Astrocyte of the cerebellum (primary cell): ENCODE results near the gene TCF7L2.
"Not testable (repeated sequence)": the region's sequence is repeated elsewhere in the genome, so short reads cannot be mapped to it uniquely, and the experiment has no call there.

Experiments used
- DNase-seq: peaks from one replicate; pipeline ENCODE4 v3.0.0-alpha.2; 2011; ENCODE audit warnings: low read depth
- H3K4me3 ChIP-seq: 2 replicates; pipeline ENCODE4 v1.5.1; 2011; ENCODE audit warnings: mild to moderate bottlenecking, low read depth, low read length, moderate library complexity
- CTCF ChIP-seq: IDR thresholded peaks from 2 replicates; pipeline ENCODE4 v1.5.1; 2012; ENCODE audit warnings: low read length, low read depth, moderate library complexity, mild to moderate bottlenecking; ENCODE audit errors: missing control alignments
- in situ Hi-C: cut with HindIII; loops from 2 replicates; pipeline ENCODE4 v1.10.0; 2017; ENCODE audit warnings: low sequenced_read_pairs

Gene TCF7L2

GRCh38 chr10:113104047-113104446 is 154.0 kb downstream of the TCF7L2 start:
- in situ Hi-C loops = no loop called here
- H3K4me3 ChIP-seq = no peak overlapping the region
- DNase-seq = no peak
- TF ChIP-seq CTCF = no peak

- DNase-seq = no peak
- in situ Hi-C loops = no loop called here
Measured at GRCh38 chr10:113108194-113108835, 158.3 kb downstream of the TCF7L2 start.

GRCh38 chr10:113108948-113109347 is 158.9 kb downstream of the TCF7L2 start:
- TF ChIP-seq CTCF = no peak
- in situ Hi-C loops = no loop called here
- DNase-seq = no peak
- H3K4me3 ChIP-seq = no peak overlapping the region

More at GRCh38 chr10:113108194-113108835, 158.3 kb downstream of the TCF7L2 start:
- H3K4me3 ChIP-seq = no peak overlapping the region
- peak; percentile 51 for TF ChIP-seq CTCF

- DNase-seq, in situ Hi-C loops, H3K4me3 ChIP-seq: not testable (repeated sequence)
Measured at GRCh38 chr10:113109482-113109881, 159.4 kb downstream of the TCF7L2 start.

GRCh38 chr10:113111260-113111659 is 161.2 kb downstream of the TCF7L2 start:
- TF ChIP-seq CTCF = no peak

GRCh38 chr10:113111900-113112853 is 162.1 kb downstream of the TCF7L2 start:
- in situ Hi-C loops = no loop called here
- TF ChIP-seq CTCF = no peak
- no peak overlapping the region for H3K4me3 ChIP-seq
- DNase-seq = no peak

More at GRCh38 chr10:113111260-113111659, 161.2 kb downstream of the TCF7L2 start:
- no peak for DNase-seq
- in situ Hi-C loops = no loop called here
- no peak overlapping the region for H3K4me3 ChIP-seq

- H3K4me3 ChIP-seq = no peak overlapping the region
- in situ Hi-C loops = no loop called here
- TF ChIP-seq CTCF = no peak
- no peak for DNase-seq
Measured at GRCh38 chr10:113113241-113113640, 163.2 kb downstream of the TCF7L2 start.
